Keratinocyte (primary cell): Measurements from ENCODE around the gene ENTHD1. TPM values are rescaled to one million over a fixed set of nuclear protein-coding genes. Genes with fewer than 3 reads are reported as not detected.

Experiments
- DNase-seq: peaks from one replicate; pipeline ENCODE4 v3.0.0-alpha.2; 2011; ENCODE audit warnings: low read depth, missing footprints, low spot score
- FAIRE-seq: peaks from 2 replicates; lab custom pipeline; 2011; peaks lifted over from hg19 to GRCh38; lab: Jason Lieb, UNC
- H2AFZ ChIP-seq: 2 replicates; pipeline ENCODE4 v1.6.0; 2012; ENCODE audit warnings: low read length, control low read depth, inconsistent platforms; ENCODE audit not compliant: control insufficient read depth
- H3K27ac ChIP-seq: 2 replicates; pipeline ENCODE4 v1.5.1; 2011; ENCODE audit warnings: low read length; ENCODE audit not compliant: control insufficient read depth, insufficient read depth
- H3K27me3 ChIP-seq: 3 replicates; pipeline ENCODE4 v1.6.0; 2011; ENCODE audit warnings: low read length; ENCODE audit not compliant: control insufficient read depth, insufficient read depth; ENCODE audit errors: extremely low read depth
- H3K36me3 ChIP-seq, 2 experiments: 2 replicates in 1 of 2; 3 replicates in 1 of 2; pipeline ENCODE4 v1.5.1; 2011; ENCODE audit warnings: low read length in 2 of 2, mild to moderate bottlenecking in 1 of 2; ENCODE audit not compliant: control insufficient read depth in 2 of 2, insufficient read depth in 2 of 2; ENCODE audit errors: extremely low read depth in 1 of 2
- H3K4me1 ChIP-seq: 3 replicates; pipeline ENCODE4 v1.5.1; 2011; ENCODE audit warnings: low read length; ENCODE audit not compliant: control insufficient read depth, insufficient read depth; ENCODE audit errors: extremely low read depth
- H3K4me2 ChIP-seq: 3 replicates; pipeline ENCODE4 v1.6.0; 2011; ENCODE audit warnings: low read depth, low read length; ENCODE audit not compliant: control insufficient read depth, insufficient read depth; ENCODE audit errors: extremely low read depth
- H3K4me3 ChIP-seq, 3 experiments: fragments of 200-600 bp in 1 of 3; sonication (generic) in 1 of 3; 2 replicates in 2 of 3; 3 replicates in 1 of 3; pipeline ENCODE4 v1.5.1; 2011 to 2016; ENCODE audit warnings: low read length in 3 of 3, mild to moderate bottlenecking in 3 of 3, control low read depth in 2 of 3, inconsistent platforms in 1 of 3, low read depth in 1 of 3, mixed read lengths in 1 of 3, mixed run types in 1 of 3, moderate library complexity in 1 of 3; ENCODE audit not compliant: control insufficient read depth in 2 of 3, insufficient read depth in 2 of 3; ENCODE audit errors: extremely low read depth in 1 of 3
- H3K79me2 ChIP-seq: 2 replicates; pipeline ENCODE4 v1.6.0; 2012; ENCODE audit warnings: low read length; ENCODE audit not compliant: control insufficient read depth, insufficient read depth
- H3K9ac ChIP-seq: 3 replicates; pipeline ENCODE4 v1.6.0; 2011; ENCODE audit warnings: low read length; ENCODE audit not compliant: control insufficient read depth, insufficient read depth; ENCODE audit errors: extremely low read depth
- H3K9me1 ChIP-seq: 3 replicates; pipeline ENCODE4 v1.6.0; 2011; ENCODE audit warnings: low read length; ENCODE audit not compliant: control insufficient read depth, insufficient read depth; ENCODE audit errors: extremely low read depth
- H3K9me3 ChIP-seq: 2 replicates; pipeline ENCODE4 v1.5.1; 2012; ENCODE audit warnings: low read depth, low read length; ENCODE audit not compliant: control insufficient read depth
- H4K20me1 ChIP-seq: 3 replicates; pipeline ENCODE4 v1.6.0; 2011; ENCODE audit warnings: low read length; ENCODE audit not compliant: control insufficient read depth, insufficient read depth; ENCODE audit errors: extremely low read depth
- EZH2 ChIP-seq: IDR thresholded peaks from one replicate; pipeline ENCODE4 v1.6.1; 2012; ENCODE audit warnings: inconsistent platforms, mild to moderate bottlenecking, low read length, moderate library complexity
- dilution Hi-C: fragments of 300-500 bp; cut with MboI; formaldehyde crosslinking; loops from one replicate; pipeline ENCODE4 v1.7.0; 2020; ENCODE audit warnings: low sequenced_read_pairs; ENCODE audit not compliant: extremely low pct_ligation_motif_present
- polyA plus RNA-seq, 5 experiments: library from polyadenylated mRNA; depleted of rRNA in 3 of 5; stranded (reverse) in 3 of 5; stranded (forward) in 1 of 5; unstranded in 1 of 5; fragments of >200 nt; gene quantifications; 1 replicate in 1 of 5; 2 replicates in 3 of 5; 3 replicates in 1 of 5; pipeline versions ENCODE4 v1.2.1 to v1.2.3, GENCODE V29; 2011 to 2012; ENCODE audit warnings: missing spikeins in 2 of 5, low read depth in 1 of 5, low replicate concordance in 1 of 5
- TF ChIP-seq, protein P1 (sequence below), 3 experiments: IDR thresholded peaks in 1 of 3; conservative IDR thresholded peaks in 1 of 3; optimal IDR thresholded peaks in 1 of 3; 2 replicates in 2 of 3; 3 replicates in 1 of 3; pipeline versions ENCODE3 to v1.5.1; 2011; ENCODE audit warnings: low read length in 3 of 3, mild to moderate bottlenecking in 3 of 3, moderate library complexity in 2 of 3, control low read depth in 1 of 3, inconsistent platforms in 1 of 3; ENCODE audit not compliant: insufficient read depth in 2 of 3; ENCODE audit errors: extremely low read depth in 1 of 3

ENTHD1 gene
- polyA plus RNA-seq, 1 donor (not counting 4 experiments of a cell fraction or from before 2014, with no cell fraction given), result not detected

DNA sequence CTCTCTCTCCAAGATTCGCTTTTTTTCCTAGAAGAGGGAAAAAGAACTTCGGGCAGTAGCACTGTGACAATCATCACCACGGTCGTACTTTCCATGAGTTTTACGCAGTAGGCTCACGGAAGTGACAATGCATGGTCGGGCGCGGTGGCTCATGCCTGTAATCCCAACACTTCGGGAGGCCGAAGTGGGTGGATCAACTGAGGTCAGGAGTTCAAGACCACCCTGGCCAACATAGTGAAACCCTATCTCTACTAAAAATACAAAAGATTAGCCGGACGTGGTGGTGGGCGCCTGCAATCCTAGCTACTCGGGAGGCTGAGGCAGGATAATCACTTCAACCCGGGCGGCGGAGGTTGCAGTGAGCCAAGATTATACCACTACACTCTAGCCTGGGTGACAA, 30.7 kb upstream of the ENTHD1 start:
- no peak for FAIRE-seq

DNA sequence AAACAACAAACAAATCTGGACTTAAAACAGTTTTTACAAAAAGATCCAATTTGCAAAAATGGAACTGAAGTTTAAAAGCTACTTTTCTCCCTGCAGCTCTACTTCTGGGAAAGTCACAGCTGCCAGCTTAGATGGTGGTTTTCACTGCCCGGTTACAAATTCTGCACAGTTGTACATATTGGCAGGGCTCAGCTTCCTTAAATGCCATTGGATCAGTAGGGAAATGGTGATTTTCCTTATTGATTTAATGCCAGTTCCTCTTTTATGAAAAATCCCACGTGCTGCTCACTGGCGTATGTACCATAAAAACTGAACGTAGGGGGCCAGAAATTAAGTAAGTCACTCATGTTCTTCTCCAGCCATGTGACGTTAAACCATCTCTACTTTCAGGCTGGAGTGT, 30.1 kb upstream of the ENTHD1 start:
- no peaks in the 10 kb centered on the region for H3K79me2 ChIP-seq
- DNase-seq (no peak), FAIRE-seq (no peak)
- H3K9me3 ChIP-seq, result no peaks in the 10 kb centered on the region
- no peaks in the 10 kb centered on the region for H3K27me3 ChIP-seq
- H4K20me1 ChIP-seq, result no peaks in the 10 kb centered on the region
- no peak overlapping the region for H3K27ac ChIP-seq
- no peak for TF ChIP-seq EZH2
- H3K4me2 ChIP-seq, result no peak overlapping the region
- H3K9me1 ChIP-seq, result no peaks in the 10 kb centered on the region
- no peaks in the 10 kb centered on the region for H3K36me3 ChIP-seq
- no peak overlapping the region for H3K9ac ChIP-seq
- dilution Hi-C loops, result no loop called here
- H2AFZ ChIP-seq, result no peak overlapping the region
- H3K4me3 ChIP-seq, result no peak overlapping the region
- peaks cover 8% of the 10 kb centered on the region for H3K4me1 ChIP-seq

More for the DNA sequence above, 30.7 kb upstream of the ENTHD1 start:
- dilution Hi-C loops, result no loop called here
- Histone ChIP-seq H4K20me1 (no peaks in the 10 kb centered on the region), H3K79me2 (no peaks in the 10 kb centered on the region), H3K4me1 (peaks cover 14% of the 10 kb centered on the region), H3K4me2 (no peak overlapping the region), H3K9me1 (no peaks in the 10 kb centered on the region), H3K36me3 (no peaks in the 10 kb centered on the region), H3K27me3 (no peaks in the 10 kb centered on the region), H3K27ac (no peak overlapping the region), H2AFZ (no peak overlapping the region), H3K4me3 (no peak overlapping the region), H3K9me3 (no peaks in the 10 kb centered on the region), H3K9ac (no peak overlapping the region)
- DNase-seq, result no peak
- no peak for TF ChIP-seq EZH2
- TF ChIP-seq, protein P1, sequence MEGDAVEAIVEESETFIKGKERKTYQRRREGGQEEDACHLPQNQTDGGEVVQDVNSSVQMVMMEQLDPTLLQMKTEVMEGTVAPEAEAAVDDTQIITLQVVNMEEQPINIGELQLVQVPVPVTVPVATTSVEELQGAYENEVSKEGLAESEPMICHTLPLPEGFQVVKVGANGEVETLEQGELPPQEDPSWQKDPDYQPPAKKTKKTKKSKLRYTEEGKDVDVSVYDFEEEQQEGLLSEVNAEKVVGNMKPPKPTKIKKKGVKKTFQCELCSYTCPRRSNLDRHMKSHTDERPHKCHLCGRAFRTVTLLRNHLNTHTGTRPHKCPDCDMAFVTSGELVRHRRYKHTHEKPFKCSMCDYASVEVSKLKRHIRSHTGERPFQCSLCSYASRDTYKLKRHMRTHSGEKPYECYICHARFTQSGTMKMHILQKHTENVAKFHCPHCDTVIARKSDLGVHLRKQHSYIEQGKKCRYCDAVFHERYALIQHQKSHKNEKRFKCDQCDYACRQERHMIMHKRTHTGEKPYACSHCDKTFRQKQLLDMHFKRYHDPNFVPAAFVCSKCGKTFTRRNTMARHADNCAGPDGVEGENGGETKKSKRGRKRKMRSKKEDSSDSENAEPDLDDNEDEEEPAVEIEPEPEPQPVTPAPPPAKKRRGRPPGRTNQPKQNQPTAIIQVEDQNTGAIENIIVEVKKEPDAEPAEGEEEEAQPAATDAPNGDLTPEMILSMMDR (optimal IDR thresholded peaks at IDR 0.05 in 1 of 3, IDR thresholded peaks at IDR 0.05 in 1 of 3, conservative IDR thresholded peaks at IDR 0.05 in 1 of 3; ENCODE audit: extremely low read depth in 1 of 3, insufficient read depth in 2 of 3, low read length in 3 of 3), result no peak

DNA sequence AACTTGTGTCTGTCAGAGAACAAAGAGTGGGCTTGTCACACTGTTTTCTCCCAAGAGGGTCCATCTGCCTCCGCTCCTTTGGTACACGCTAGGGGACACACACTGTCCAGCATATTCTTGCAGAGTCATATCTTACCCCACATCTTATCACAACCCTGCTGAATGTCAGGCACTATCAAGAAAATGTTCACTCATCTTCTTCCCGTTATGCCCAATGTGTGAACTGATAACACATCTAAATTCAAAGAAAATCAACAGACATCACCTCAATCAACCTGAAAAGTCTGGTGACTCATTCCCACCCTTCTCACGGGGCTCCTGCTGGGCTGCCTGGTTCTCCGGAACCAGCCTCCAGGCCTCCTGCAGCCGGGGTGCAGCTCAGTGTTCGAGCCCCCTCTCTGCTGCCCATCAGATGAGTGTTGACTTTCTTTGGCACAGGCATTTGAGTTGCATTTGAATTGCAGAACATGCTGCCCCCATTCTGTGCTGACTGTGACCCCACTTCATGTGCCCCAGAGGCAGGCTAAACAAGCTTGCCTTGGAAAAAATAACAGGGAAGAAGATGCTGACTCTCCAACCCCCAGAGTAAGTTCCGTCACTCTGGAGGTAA, 26.7 kb upstream of the ENTHD1 start:
- dilution Hi-C loops, result no loop called here
- TF ChIP-seq EZH2, result no peak
- TF ChIP-seq, protein P1 (optimal IDR thresholded peaks at IDR 0.05 in 1 of 3, IDR thresholded peaks at IDR 0.05 in 1 of 3, conservative IDR thresholded peaks at IDR 0.05 in 1 of 3; ENCODE audit: extremely low read depth in 1 of 3, insufficient read depth in 2 of 3, low read length in 3 of 3), result no peak

More for the DNA sequence above, 26.7 kb upstream of the ENTHD1 start:
- H3K9me3 ChIP-seq, result no peaks in the 10 kb centered on the region
- no peaks in the 10 kb centered on the region for H3K36me3 ChIP-seq
- H3K4me2 ChIP-seq, result no peak overlapping the region
- no peak overlapping the region for H3K9ac ChIP-seq
- peaks cover 15% of the 10 kb centered on the region for H3K27me3 ChIP-seq
- H3K27ac ChIP-seq, result no peak overlapping the region
- no peak overlapping the region for H3K4me3 ChIP-seq
- H3K9me1 ChIP-seq, result no peaks in the 10 kb centered on the region
- H3K4me1 ChIP-seq, result no peaks in the 10 kb centered on the region
- H3K79me2 ChIP-seq, result no peaks in the 10 kb centered on the region
- FAIRE-seq, result no peak
- no peak overlapping the region for H2AFZ ChIP-seq
- no peaks in the 10 kb centered on the region for H4K20me1 ChIP-seq
- no peak for DNase-seq
